Stimulated activated naive B cell treated with anti-CD40 and anti-IgM and Interleukin-4, amounts not matched to agents 10 μg/mL and 1 μg/mL and 100 μg/mL, for 72 hours (primary cell): ENCODE results near the gene GGT6.

Experiments used
- ATAC-seq, 2 donors: fragments of 150-1000 bp; cut with Tn5 transposase; replicated peaks; 2 replicates each; pipeline ENCODE4 v1.10.0; 2021; ENCODE audit warnings: moderate library complexity in 1 of 2
- DNase-seq: peaks from one replicate; pipeline ENCODE4 v3.0.0; 2021
- H3K27ac Mint-ChIP-seq: one replicate; pipeline ENCODE4 v1.8.0; 2022; ENCODE audit warnings: mild to moderate bottlenecking, mixed read lengths
- H3K27me3 Mint-ChIP-seq, 2 donors: one replicate each; pipeline ENCODE4 v1.8.0; 2022; ENCODE audit warnings: mixed read lengths in 2 of 2
- H3K36me3 Mint-ChIP-seq, 2 donors: one replicate each; pipeline ENCODE4 v1.8.0; 2022; ENCODE audit warnings: mixed read lengths in 2 of 2, mild to moderate bottlenecking in 1 of 2
- H3K4me1 Mint-ChIP-seq, 2 donors: one replicate each; pipeline ENCODE4 v1.8.0; 2022; ENCODE audit warnings: mixed read lengths in 2 of 2, mild to moderate bottlenecking in 1 of 2
- H3K4me3 Mint-ChIP-seq, 2 donors: one replicate each; pipeline ENCODE4 v1.8.0; 2022; ENCODE audit warnings: mild to moderate bottlenecking in 2 of 2, mixed read lengths in 2 of 2, moderate library complexity in 1 of 2
- H3K9me3 Mint-ChIP-seq, 2 donors: one replicate each; pipeline ENCODE4 v1.8.0; 2022; ENCODE audit warnings: mixed read lengths in 2 of 2, mild to moderate bottlenecking in 1 of 2

GGT6 gene

GRCh38 chr17:4556996-4557395 lies 3.4 kb downstream of the GGT6 start:
- no peak for ATAC-seq
- no peak overlapping the region for H3K4me3 Mint-ChIP-seq
- H3K27me3 Mint-ChIP-seq, result no peaks in the 10 kb centered on the region
- H3K9me3 Mint-ChIP-seq, result no peaks in the 10 kb centered on the region
- H3K36me3 Mint-ChIP-seq, result peaks cover 4 to 14% of the 10 kb centered on the region in 2 donors
- H3K4me1 Mint-ChIP-seq, result peaks cover 24 to 33% of the 10 kb centered on the region in 2 donors
- H3K27ac Mint-ChIP-seq, result no peak overlapping the region
- no peak for DNase-seq

- ATAC-seq, result no peak
- Mint-ChIP-seq H3K27me3 (no peaks in the 10 kb centered on the region), H3K4me3 (peak overlapping the region; percentile 89 to 93)
Measured at GRCh38 chr17:4555873-4556759, 4.3 kb downstream of the GGT6 start.

GRCh38 chr17:4554997-4555799 lies 5.2 kb downstream of the GGT6 start, which contains the start of gene MYBBP1A:
TSS of gene MYBBP1A (minus strand) at chr17:4555384. CDS start at chr17:4555324, 60 bp downstream.
- Mint-ChIP-seq H3K27ac (peak within 1 kb of the TSS; percentile 95), H3K4me3 (peak within 1 kb of the TSS; percentile 89 to 93), H3K27me3 (no peaks in the 10 kb centered on the region), H3K36me3 (peaks cover 13 to 23% of the 10 kb centered on the region in 2 donors), H3K4me1 (peaks cover 23 to 28% of the 10 kb centered on the region in 2 donors), H3K9me3 (no peaks in the 10 kb centered on the region)
- DNase-seq (peak; percentile 94), ATAC-seq (peak; percentile 95 to 97)

More at GRCh38 chr17:4555873-4556759, 4.3 kb downstream of the GGT6 start:
- Mint-ChIP-seq H3K9me3 (no peaks in the 10 kb centered on the region), H3K36me3 (peaks cover 10 to 19% of the 10 kb centered on the region in 2 donors), H3K4me1 (peaks cover 21 to 28% of the 10 kb centered on the region in 2 donors), H3K27ac (peak overlapping the region; percentile 95)
- DNase-seq, result no peak

- Mint-ChIP-seq H3K4me3 (peak overlapping the region; percentile 89 to 93), H3K27me3 (no peaks in the 10 kb centered on the region), H3K4me1 (peaks cover 23 to 28% of the 10 kb centered on the region in 2 donors), H3K27ac (peak overlapping the region; percentile 95), H3K36me3 (peaks cover 17 to 28% of the 10 kb centered on the region in 2 donors), H3K9me3 (no peaks in the 10 kb centered on the region)
- ATAC-seq, result peak; percentile 10
- no peak for DNase-seq
Measured at GRCh38 chr17:4554441-4554996, 5.9 kb downstream of the GGT6 start.

GRCh38 chr17:4553669-4554068 lies 6.7 kb downstream of the GGT6 start:
- H3K4me1 Mint-ChIP-seq, result peaks cover 23 to 28% of the 10 kb centered on the region in 2 donors
- H3K27ac Mint-ChIP-seq, result no peak overlapping the region
- DNase-seq (no peak), ATAC-seq (no peak)
- H3K27me3 Mint-ChIP-seq, result no peaks in the 10 kb centered on the region
- no peaks in the 10 kb centered on the region for H3K9me3 Mint-ChIP-seq
- peaks cover 22 to 32% of the 10 kb centered on the region in 2 donors for H3K36me3 Mint-ChIP-seq
- H3K4me3 Mint-ChIP-seq, result peak overlapping the region; percentile 89 to 93

GRCh38 chr17:4551796-4552525 lies 8.4 kb downstream of the GGT6 start:
- H3K27ac Mint-ChIP-seq, result no peak overlapping the region
- DNase-seq (no peak), ATAC-seq (no peak)
- H3K27me3 Mint-ChIP-seq, result no peaks in the 10 kb centered on the region
- H3K36me3 Mint-ChIP-seq, result peaks cover 28 to 40% of the 10 kb centered on the region in 2 donors
- no peaks in the 10 kb centered on the region for H3K9me3 Mint-ChIP-seq
- peaks cover 23 to 28% of the 10 kb centered on the region in 2 donors for H3K4me1 Mint-ChIP-seq
- no peak overlapping the region for H3K4me3 Mint-ChIP-seq

- peaks cover 22 to 24% of the 10 kb centered on the region in 2 donors for H3K4me1 Mint-ChIP-seq
- no peaks in the 10 kb centered on the region for H3K9me3 Mint-ChIP-seq
- H3K27me3 Mint-ChIP-seq, result no peaks in the 10 kb centered on the region
- H3K4me3 Mint-ChIP-seq, result no peak overlapping the region
- no peak for DNase-seq
- H3K27ac Mint-ChIP-seq, result no peak overlapping the region
- peaks cover 32 to 44% of the 10 kb centered on the region in 2 donors for H3K36me3 Mint-ChIP-seq
- ATAC-seq, result no peak
Measured at GRCh38 chr17:4551141-4551540, 9.2 kb downstream of the GGT6 start.

GRCh38 chr17:4550534-4551039 lies 9.8 kb downstream of the GGT6 start:
- ATAC-seq (no peak), DNase-seq (no peak)
- peaks cover 16 to 19% of the 10 kb centered on the region in 2 donors for H3K4me1 Mint-ChIP-seq
- no peak overlapping the region for H3K27ac Mint-ChIP-seq
- no peaks in the 10 kb centered on the region for H3K9me3 Mint-ChIP-seq
- no peaks in the 10 kb centered on the region for H3K27me3 Mint-ChIP-seq
- H3K4me3 Mint-ChIP-seq, result no peak overlapping the region
- peaks cover 32 to 44% of the 10 kb centered on the region in 2 donors for H3K36me3 Mint-ChIP-seq

- no peaks in the 10 kb centered on the region for H3K9me3 Mint-ChIP-seq
- DNase-seq, result no peak
- no peak overlapping the region for H3K4me3 Mint-ChIP-seq
- H3K27ac Mint-ChIP-seq, result no peak overlapping the region
- H3K27me3 Mint-ChIP-seq, result no peaks in the 10 kb centered on the region
- ATAC-seq, result no peak
- H3K4me1 Mint-ChIP-seq, result peaks cover 14 to 16% of the 10 kb centered on the region in 2 donors
- peaks cover 32 to 45% of the 10 kb centered on the region in 2 donors for H3K36me3 Mint-ChIP-seq
Measured at GRCh38 chr17:4549781-4550533, 10.4 kb downstream of the GGT6 start.

GRCh38 chr17:4548721-4549531 lies 11.5 kb downstream of the GGT6 start:
- H3K4me3 Mint-ChIP-seq, result no peak overlapping the region
- no peaks in the 10 kb centered on the region for H3K27me3 Mint-ChIP-seq
- peaks cover 33 to 41% of the 10 kb centered on the region in 2 donors for H3K36me3 Mint-ChIP-seq
- H3K9me3 Mint-ChIP-seq, result no peaks in the 10 kb centered on the region
- peaks cover 5 to 6% of the 10 kb centered on the region in 2 donors for H3K4me1 Mint-ChIP-seq
- H3K27ac Mint-ChIP-seq, result no peak overlapping the region
- no peak for ATAC-seq
- DNase-seq, result no peak

- Mint-ChIP-seq H3K27ac (no peak overlapping the region), H3K9me3 (no peaks in the 10 kb centered on the region), H3K27me3 (no peaks in the 10 kb centered on the region), H3K4me3 (no peak overlapping the region), H3K4me1 (peaks cover 0 to 3% of the 10 kb centered on the region in 2 donors), H3K36me3 (peaks cover 36 to 41% of the 10 kb centered on the region in 2 donors)
- ATAC-seq (no peak), DNase-seq (no peak)
Measured at GRCh38 chr17:4548061-4548461, 12.3 kb downstream of the GGT6 start.

- Mint-ChIP-seq H3K36me3 (peaks cover 37 to 48% of the 10 kb centered on the region in 2 donors), H3K4me1 (peaks cover 0 to 3% of the 10 kb centered on the region in 2 donors), H3K4me3 (no peak overlapping the region), H3K27ac (peak overlapping the region; percentile 14), H3K9me3 (no peaks in the 10 kb centered on the region), H3K27me3 (no peaks in the 10 kb centered on the region)
- DNase-seq, result no peak
- ATAC-seq, result no peak
Measured at GRCh38 chr17:4547118-4547906, 13.1 kb downstream of the GGT6 start.
